HepG2 (cell line): ENCODE data around the gene KNG1. TPM values are rescaled to one million over a fixed set of nuclear protein-coding genes. Genes with fewer than 3 reads are reported as not detected.

Experiments
- AGO1 ChIP-seq: fragments of 200-400 bp; formaldehyde crosslinking; IDR thresholded peaks from 2 replicates; pipeline ENCODE4 v1.6.1; 2017; ENCODE audit warnings: mild to moderate bottlenecking, low read depth, low read length, moderate library complexity; ENCODE audit not compliant: poor library complexity, severe bottlenecking
- ATF6 ChIP-seq: sonication (generic); formaldehyde crosslinking; conservative IDR thresholded peaks from 2 replicates; pipeline ENCODE4 v1.4.0; 2020; ENCODE audit warnings: missing genetic modification reagents
- BRD4 ChIP-seq: sonication (generic); formaldehyde crosslinking; IDR thresholded peaks from 2 replicates; pipeline ENCODE4 v1.4.0; 2020; ENCODE audit warnings: missing genetic modification reagents
- ELF1 ChIP-seq: sonication (generic); formaldehyde crosslinking; IDR thresholded peaks from 2 replicates; pipeline ENCODE4 v1.4.0; 2020; ENCODE audit warnings: missing genetic modification reagents
- FOXP1 ChIP-seq, 2 experiments: fragments of 450-650 bp in 1 of 2; IDR thresholded peaks; 2 replicates each; pipeline ENCODE4 v1.6.1; 2017 to 2018; ENCODE audit warnings: antibody characterized with exemption in 1 of 2
- KAT7 ChIP-seq: IDR thresholded peaks from 2 replicates; pipeline ENCODE4 v1.6.1; 2018; ENCODE audit warnings: borderline replicate concordance, missing compliant biosample characterization
- PITX1 ChIP-seq: sonication (generic); formaldehyde crosslinking; IDR thresholded peaks from 2 replicates; pipeline ENCODE4 v1.5.1; 2020; ENCODE audit warnings: mild to moderate bottlenecking, missing genetic modification reagents
- YY1 ChIP-seq: IDR thresholded peaks from 2 replicates; pipeline ENCODE4 v1.6.1; 2011; ENCODE audit warnings: low read length, low read depth, moderate library complexity, mild to moderate bottlenecking; ENCODE audit not compliant: insufficient read depth, insufficient replicate concordance
- ZBTB39 ChIP-seq: sonication (generic); formaldehyde crosslinking; IDR thresholded peaks from 2 replicates; pipeline ENCODE4 v1.5.0; 2020; ENCODE audit warnings: missing genetic modification reagents
- ZFP36 ChIP-seq: fragments of 150-350 bp; IDR thresholded peaks from 2 replicates; pipeline ENCODE4 v1.6.1; 2018; ENCODE audit warnings: borderline replicate concordance, low read length, low read depth; ENCODE audit not compliant: partially characterized antibody
- ZFP62 ChIP-seq: sonication (generic); formaldehyde crosslinking; IDR thresholded peaks from 2 replicates; pipeline ENCODE4 v1.4.0; 2020; ENCODE audit warnings: missing genetic modification reagents
- ZNF20 ChIP-seq: sonication (generic); formaldehyde crosslinking; IDR thresholded peaks from 2 replicates; pipeline ENCODE4 v1.4.0; 2020; ENCODE audit warnings: mild to moderate bottlenecking, moderate library complexity, missing genetic modification reagents
- ZNF232 ChIP-seq: sonication (generic); formaldehyde crosslinking; IDR thresholded peaks from 2 replicates; pipeline ENCODE4 v1.4.0; 2020; ENCODE audit warnings: missing genetic modification reagents, borderline replicate concordance
- ZNF570 ChIP-seq: sonication (generic); formaldehyde crosslinking; IDR thresholded peaks from 2 replicates; pipeline ENCODE4 v1.4.0; 2020; ENCODE audit warnings: mild to moderate bottlenecking, missing genetic modification reagents, borderline replicate concordance
- ZNF879 ChIP-seq: sonication (generic); formaldehyde crosslinking; IDR thresholded peaks from 2 replicates; pipeline ENCODE4 v1.8.1; 2023; ENCODE audit warnings: missing genetic modification reagents
- polyA plus RNA-seq, 8 experiments: library from polyadenylated mRNA; depleted of rRNA in 3 of 8; stranded (reverse) in 7 of 8; unstranded in 1 of 8; fragments of >200 nt; fragmentation: Illumina TruSeq in 4 of 8; extraction: Trizol in 4 of 8; gene quantifications; 2 replicates each; pipeline versions ENCODE4 v1.2.1 to v1.2.3, GENCODE V29; 2011 to 2016; ENCODE audit warnings: low read depth in 4 of 8, missing spikeins in 1 of 8, mixed read lengths in 1 of 8; ENCODE audit not compliant: insufficient read depth in 1 of 8
- total RNA-seq, 5 experiments: library from RNA; depleted of rRNA; stranded (reverse); fragments of >200 nt; fragmentation: Illumina TruSeq; extraction: Trizol; gene quantifications; 2 replicates each; pipeline ENCODE4 v1.2.3, GENCODE V29; 2016; ENCODE audit warnings: low read depth in 1 of 5
- TF ChIP-seq, protein P1 (sequence below): sonication (generic); formaldehyde crosslinking; IDR thresholded peaks from 2 replicates; pipeline ENCODE4 v1.4.0; 2020; ENCODE audit warnings: missing genetic modification reagents, mild to moderate bottlenecking, borderline replicate concordance
- TF ChIP-seq, protein P2 (sequence below): sonication (generic); formaldehyde crosslinking; IDR thresholded peaks from 2 replicates; pipeline ENCODE4 v1.5.0; 2020; ENCODE audit warnings: mild to moderate bottlenecking, missing genetic modification reagents, borderline replicate concordance
- TF ChIP-seq, protein P3 (sequence below): sonication (generic); formaldehyde crosslinking; conservative IDR thresholded peaks from 2 replicates; pipeline ENCODE4 v1.5.0; 2020; ENCODE audit warnings: missing genetic modification reagents

The KNG1 gene
- total and polyA plus RNA-seq, 2 of the 13 experiments (the other 11 are each of a cell fraction or from before 2014, with no cell fraction given), result 6.5 to 7.0 TPM

DNA sequence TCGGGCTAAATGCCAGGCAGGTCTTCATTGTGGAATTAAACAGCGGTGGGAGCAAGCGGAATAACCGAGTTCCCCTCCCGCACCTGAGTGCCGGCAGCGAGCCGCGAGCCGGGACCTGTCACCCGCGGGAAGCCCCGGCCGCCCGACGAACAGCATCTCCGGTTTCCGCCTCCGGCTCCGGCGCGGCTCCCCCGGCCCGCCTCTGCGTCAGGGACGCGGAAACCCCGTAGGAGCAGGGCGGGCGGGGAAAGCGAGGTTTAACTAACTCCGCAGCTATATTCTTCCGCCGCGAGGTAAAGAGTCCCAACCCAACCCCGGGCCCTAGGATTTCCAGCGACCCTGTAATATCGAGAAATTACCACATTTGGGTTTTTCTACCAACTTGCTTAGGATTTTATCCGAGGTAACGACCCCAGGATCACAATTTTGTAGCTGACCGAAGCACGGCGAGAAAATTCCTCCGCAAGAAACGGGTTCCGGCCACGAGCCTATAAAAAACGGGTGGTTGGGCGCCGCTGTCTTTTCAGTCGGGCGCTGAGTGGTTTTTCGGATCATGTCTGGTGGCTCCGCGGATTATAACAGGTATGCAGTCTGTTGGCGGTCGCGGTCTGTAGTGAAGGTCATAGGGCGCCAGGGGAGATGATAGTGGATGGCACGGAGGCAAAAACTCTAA, 66.0 kb downstream of the KNG1 start, which contains the start of gene EIF4A2 (continued):
- TF ChIP-seq, protein P1, sequence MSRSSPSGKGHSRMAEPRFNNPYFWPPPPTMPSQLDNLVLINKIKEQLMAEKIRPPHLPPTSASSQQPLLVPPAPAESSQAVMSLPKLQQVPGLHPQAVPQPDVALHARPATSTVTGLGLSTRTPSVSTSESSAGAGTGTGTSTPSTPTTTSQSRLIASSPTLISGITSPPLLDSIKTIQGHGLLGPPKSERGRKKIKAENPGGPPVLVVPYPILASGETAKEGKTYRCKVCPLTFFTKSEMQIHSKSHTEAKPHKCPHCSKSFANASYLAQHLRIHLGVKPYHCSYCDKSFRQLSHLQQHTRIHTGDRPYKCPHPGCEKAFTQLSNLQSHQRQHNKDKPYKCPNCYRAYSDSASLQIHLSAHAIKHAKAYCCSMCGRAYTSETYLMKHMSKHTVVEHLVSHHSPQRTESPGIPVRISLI (CRISPR knock-in tag), result no peak
- TF ChIP-seq ATF6 (CRISPR knock-in tag) (no peak), ZFP62 (CRISPR knock-in tag) (no peak), ELF1 (CRISPR knock-in tag) (peak; percentile 55; the same call in 1 of the 2 replicates), ZBTB39 (CRISPR knock-in tag) (no peak), ZNF570 (CRISPR knock-in tag) (0 out of 2 replicates have a peak, but pooled peaks have one; percentile 63), BRD4 (peak; percentile 20; the same call in 1 of the 2 replicates), KAT7 (CRISPR knock-in tag) (peak; percentile 75; the same call in 1 of the 2 replicates), ZNF20 (peak; percentile 68; the same call in 1 of the 2 replicates), ZFP36 (no peak), ZNF232 (peak; percentile 0; the same call in 1 of the 2 replicates), PITX1 (CRISPR knock-in tag) (peak; percentile 20; the same call in 1 of the 2 replicates), ZNF879 (CRISPR knock-in tag) (no peak; the same call in 1 of the 2 replicates), FOXP1 (IDR thresholded peaks at IDR 0.05) (peak; percentile 22; the same call in 1 of the 2 replicates), FOXP1 (CRISPR knock-in tag; IDR thresholded peaks at IDR 0.05) (no peak), AGO1 (peak; percentile 40), YY1 (peak; percentile 84)
- TF ChIP-seq, protein P2, sequence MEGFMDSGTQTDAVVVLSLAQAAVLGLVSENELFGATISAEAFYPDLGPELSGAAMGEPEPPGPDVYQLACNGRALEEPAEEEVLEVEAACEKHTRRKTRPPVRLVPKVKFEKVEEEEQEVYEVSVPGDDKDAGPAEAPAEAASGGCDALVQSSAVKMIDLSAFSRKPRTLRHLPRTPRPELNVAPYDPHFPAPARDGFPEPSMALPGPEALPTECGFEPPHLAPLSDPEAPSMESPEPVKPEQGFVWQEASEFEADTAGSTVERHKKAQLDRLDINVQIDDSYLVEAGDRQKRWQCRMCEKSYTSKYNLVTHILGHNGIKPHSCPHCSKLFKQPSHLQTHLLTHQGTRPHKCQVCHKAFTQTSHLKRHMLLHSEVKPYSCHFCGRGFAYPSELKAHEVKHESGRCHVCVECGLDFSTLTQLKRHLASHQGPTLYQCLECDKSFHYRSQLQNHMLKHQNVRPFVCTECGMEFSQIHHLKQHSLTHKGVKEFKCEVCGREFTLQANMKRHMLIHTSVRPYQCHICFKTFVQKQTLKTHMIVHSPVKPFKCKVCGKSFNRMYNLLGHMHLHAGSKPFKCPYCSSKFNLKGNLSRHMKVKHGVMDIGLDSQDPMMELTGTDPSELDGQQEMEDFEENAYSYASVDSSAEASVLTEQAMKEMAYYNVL (CRISPR knock-in tag), result peak; percentile 35; the same call in 1 of the 2 replicates
- TF ChIP-seq, protein P3, sequence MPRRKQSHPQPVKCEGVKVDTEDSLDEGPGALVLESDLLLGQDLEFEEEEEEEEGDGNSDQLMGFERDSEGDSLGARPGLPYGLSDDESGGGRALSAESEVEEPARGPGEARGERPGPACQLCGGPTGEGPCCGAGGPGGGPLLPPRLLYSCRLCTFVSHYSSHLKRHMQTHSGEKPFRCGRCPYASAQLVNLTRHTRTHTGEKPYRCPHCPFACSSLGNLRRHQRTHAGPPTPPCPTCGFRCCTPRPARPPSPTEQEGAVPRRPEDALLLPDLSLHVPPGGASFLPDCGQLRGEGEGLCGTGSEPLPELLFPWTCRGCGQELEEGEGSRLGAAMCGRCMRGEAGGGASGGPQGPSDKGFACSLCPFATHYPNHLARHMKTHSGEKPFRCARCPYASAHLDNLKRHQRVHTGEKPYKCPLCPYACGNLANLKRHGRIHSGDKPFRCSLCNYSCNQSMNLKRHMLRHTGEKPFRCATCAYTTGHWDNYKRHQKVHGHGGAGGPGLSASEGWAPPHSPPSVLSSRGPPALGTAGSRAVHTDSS, result no peak
